ENCODE results near the gene PPM1H.

DNA sequence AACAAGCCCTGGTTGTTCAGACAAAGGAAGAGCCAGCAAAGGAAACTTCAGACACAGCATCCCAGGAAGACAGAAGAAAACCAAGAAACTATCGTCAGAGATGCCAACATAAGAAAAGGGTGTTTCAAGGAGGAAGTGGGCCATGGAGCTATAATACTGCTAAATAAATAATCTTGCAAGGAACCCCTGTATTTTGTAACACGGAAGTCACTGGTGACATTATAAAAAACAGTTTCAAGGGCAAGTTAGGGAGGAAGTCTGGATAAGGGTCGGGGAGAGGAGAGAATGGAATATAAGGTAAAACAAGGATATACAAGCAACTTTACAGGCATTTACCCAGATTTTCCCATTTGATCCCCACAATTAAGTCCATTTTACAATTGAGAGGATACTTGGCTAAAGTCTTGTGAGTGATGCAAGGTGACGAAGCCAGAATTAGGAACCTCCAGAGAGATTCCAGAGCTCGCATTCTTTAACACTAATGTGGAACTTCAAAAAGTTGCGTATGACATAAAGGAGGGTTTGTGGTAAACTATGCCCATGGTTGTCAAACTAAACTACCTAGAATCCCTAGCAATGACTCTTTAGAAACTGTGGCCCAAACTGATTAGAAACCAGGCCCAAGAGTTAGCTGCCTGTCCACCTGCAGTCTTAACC is 46.4 kb downstream of the PPM1H start:
- TF ChIP-seq, protein P1, sequence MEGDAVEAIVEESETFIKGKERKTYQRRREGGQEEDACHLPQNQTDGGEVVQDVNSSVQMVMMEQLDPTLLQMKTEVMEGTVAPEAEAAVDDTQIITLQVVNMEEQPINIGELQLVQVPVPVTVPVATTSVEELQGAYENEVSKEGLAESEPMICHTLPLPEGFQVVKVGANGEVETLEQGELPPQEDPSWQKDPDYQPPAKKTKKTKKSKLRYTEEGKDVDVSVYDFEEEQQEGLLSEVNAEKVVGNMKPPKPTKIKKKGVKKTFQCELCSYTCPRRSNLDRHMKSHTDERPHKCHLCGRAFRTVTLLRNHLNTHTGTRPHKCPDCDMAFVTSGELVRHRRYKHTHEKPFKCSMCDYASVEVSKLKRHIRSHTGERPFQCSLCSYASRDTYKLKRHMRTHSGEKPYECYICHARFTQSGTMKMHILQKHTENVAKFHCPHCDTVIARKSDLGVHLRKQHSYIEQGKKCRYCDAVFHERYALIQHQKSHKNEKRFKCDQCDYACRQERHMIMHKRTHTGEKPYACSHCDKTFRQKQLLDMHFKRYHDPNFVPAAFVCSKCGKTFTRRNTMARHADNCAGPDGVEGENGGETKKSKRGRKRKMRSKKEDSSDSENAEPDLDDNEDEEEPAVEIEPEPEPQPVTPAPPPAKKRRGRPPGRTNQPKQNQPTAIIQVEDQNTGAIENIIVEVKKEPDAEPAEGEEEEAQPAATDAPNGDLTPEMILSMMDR (conservative IDR thresholded peaks at IDR 0.05 in 1 of 2, IDR thresholded peaks at IDR 0.05 in 1 of 2; ENCODE audit: extremely low read depth in 1 of 2, insufficient read depth in 1 of 2, low read depth in 1 of 2, low read length in 2 of 2), result no peak
- no peak for TF ChIP-seq EZH2 (IDR thresholded peaks at IDR 0.05; ENCODE audit: borderline replicate concordance, low read length)

Measured in mammary epithelial cell (primary cell).